Measurements from ENCODE around the gene ARPIN. TPM values are rescaled to one million over a fixed set of nuclear protein-coding genes. Genes with fewer than 3 reads are reported as not detected.

ARPIN gene
- polyA plus RNA-seq, 2 donors = 6.8 to 10.9 TPM

DNA sequence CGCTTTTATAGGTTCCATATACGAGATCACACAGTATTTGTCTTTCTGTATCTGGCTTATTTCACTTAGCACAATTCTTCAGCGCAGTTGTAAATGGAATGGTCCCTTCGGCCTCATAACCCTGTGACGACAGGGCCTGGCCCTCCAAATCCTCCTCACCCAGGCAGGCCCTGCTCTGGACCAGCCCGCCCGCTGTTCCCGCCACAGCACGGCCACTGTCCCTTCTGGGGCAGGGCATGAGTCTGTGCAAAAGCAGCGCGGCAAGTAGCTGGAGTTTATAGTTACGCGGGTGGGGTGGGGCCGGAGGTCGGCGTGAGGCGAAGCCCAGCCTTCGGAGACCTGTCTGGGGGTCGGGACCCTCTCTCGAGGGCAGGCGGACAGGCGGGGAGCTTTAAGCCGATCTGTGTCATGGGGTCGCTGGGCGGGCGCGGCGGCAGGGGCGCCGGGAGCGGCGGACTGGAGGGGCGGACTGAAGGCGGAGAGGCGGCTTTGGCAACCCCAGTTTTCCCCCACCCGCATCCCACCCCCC is 543 bp downstream of the ARPIN start:
- WGBS, 2 donors = 9% methylated on average over 34 to 36 of the region's 36 CpGs

GRCh38 chr15:89910891-89911626 is 1.7 kb downstream of the ARPIN start:
- WGBS, 2 donors = 64 to 80% methylated on average over 6 of the region's 6 CpGs
- Histone ChIP-seq H3K9me3 (ENCODE audit: control insufficient read depth in 2 of 2, insufficient read depth in 1 of 2, low read depth in 1 of 2, low read length in 1 of 2) (no peaks in the 10 kb centered on the region), H3K4me1 (ENCODE audit: control insufficient read depth in 2 of 2, insufficient read depth in 2 of 2, low read length in 1 of 2) (peaks cover 0 to 3% of the 10 kb centered on the region in 2 donors), H3K27ac (ENCODE audit: low read depth in 2 of 2, low read length in 1 of 2) (no peak overlapping the region), H3K36me3 (ENCODE audit: control insufficient read depth in 2 of 2, insufficient read depth in 2 of 2, low read length in 1 of 2) (peaks cover 0 to 20% of the 10 kb centered on the region in 2 donors), H3K27me3 (ENCODE audit: control insufficient read depth in 1 of 2, insufficient read depth in 2 of 2, low read length in 2 of 2) (no peaks in the 10 kb centered on the region), H3K4me3 (ENCODE audit: low read depth in 1 of 2, low read length in 2 of 2) (no peak overlapping the region)

More for the DNA sequence above, 543 bp downstream of the ARPIN start:
- no peaks in the 10 kb centered on the region for H3K9me3 ChIP-seq (ENCODE audit: control insufficient read depth in 2 of 2, insufficient read depth in 1 of 2, low read depth in 1 of 2, low read length in 1 of 2)
- peak overlapping the region; percentile 70 to 77 for H3K4me3 ChIP-seq (ENCODE audit: low read depth in 1 of 2, low read length in 2 of 2)
- H3K36me3 ChIP-seq (ENCODE audit: control insufficient read depth in 2 of 2, insufficient read depth in 2 of 2, low read length in 1 of 2) = peaks cover 0 to 17% of the 10 kb centered on the region in 2 donors
- H3K27me3 ChIP-seq (ENCODE audit: control insufficient read depth in 1 of 2, insufficient read depth in 2 of 2, low read length in 2 of 2) = no peaks in the 10 kb centered on the region
- peak overlapping the region; percentile 62 to 85 for H3K27ac ChIP-seq (ENCODE audit: low read depth in 2 of 2, low read length in 1 of 2)
- peaks cover 0 to 3% of the 10 kb centered on the region in 2 donors for H3K4me1 ChIP-seq (ENCODE audit: control insufficient read depth in 2 of 2, insufficient read depth in 2 of 2, low read length in 1 of 2)

GRCh38 chr15:89909611-89910010 is 3.1 kb downstream of the ARPIN start:
- H3K4me1 ChIP-seq (ENCODE audit: control insufficient read depth in 2 of 2, insufficient read depth in 2 of 2, low read length in 1 of 2) = peaks cover 0 to 3% of the 10 kb centered on the region in 2 donors
- H3K27ac ChIP-seq (ENCODE audit: low read depth in 2 of 2, low read length in 1 of 2) = no peak overlapping the region
- 28 to 58% methylated on average over 1 to 2 of the region's 2 CpGs for WGBS, 2 donors
- H3K27me3 ChIP-seq (ENCODE audit: control insufficient read depth in 1 of 2, insufficient read depth in 2 of 2, low read length in 2 of 2) = no peaks in the 10 kb centered on the region
- no peak overlapping the region for H3K4me3 ChIP-seq (ENCODE audit: low read depth in 1 of 2, low read length in 2 of 2)
- H3K9me3 ChIP-seq (ENCODE audit: control insufficient read depth in 2 of 2, insufficient read depth in 1 of 2, low read depth in 1 of 2, low read length in 1 of 2) = no peaks in the 10 kb centered on the region
- H3K36me3 ChIP-seq (ENCODE audit: control insufficient read depth in 2 of 2, insufficient read depth in 2 of 2, low read length in 1 of 2) = peaks cover 0 to 22% of the 10 kb centered on the region in 2 donors

GRCh38 chr15:89908226-89908625 is 4.5 kb downstream of the ARPIN start:
- Histone ChIP-seq H3K27me3 (ENCODE audit: control insufficient read depth in 1 of 2, insufficient read depth in 2 of 2, low read length in 2 of 2) (no peaks in the 10 kb centered on the region), H3K36me3 (ENCODE audit: control insufficient read depth in 2 of 2, insufficient read depth in 2 of 2, low read length in 1 of 2) (peaks cover 0 to 30% of the 10 kb centered on the region in 2 donors), H3K27ac (ENCODE audit: low read depth in 2 of 2, low read length in 1 of 2) (no peak overlapping the region), H3K9me3 (ENCODE audit: control insufficient read depth in 2 of 2, insufficient read depth in 1 of 2, low read depth in 1 of 2, low read length in 1 of 2) (no peaks in the 10 kb centered on the region), H3K4me3 (ENCODE audit: low read depth in 1 of 2, low read length in 2 of 2) (no peak overlapping the region), H3K4me1 (ENCODE audit: control insufficient read depth in 2 of 2, insufficient read depth in 2 of 2, low read length in 1 of 2) (peaks cover 0 to 4% of the 10 kb centered on the region in 2 donors)
- WGBS, 2 donors = 91 to 93% methylated on average over 16 of the region's 16 CpGs

- Histone ChIP-seq H3K9me3 (ENCODE audit: control insufficient read depth in 2 of 2, insufficient read depth in 1 of 2, low read depth in 1 of 2, low read length in 1 of 2) (no peaks in the 10 kb centered on the region), H3K27me3 (ENCODE audit: control insufficient read depth in 1 of 2, insufficient read depth in 2 of 2, low read length in 2 of 2) (no peaks in the 10 kb centered on the region), H3K36me3 (ENCODE audit: control insufficient read depth in 2 of 2, insufficient read depth in 2 of 2, low read length in 1 of 2) (peaks cover 0 to 30% of the 10 kb centered on the region in 2 donors), H3K4me1 (ENCODE audit: control insufficient read depth in 2 of 2, insufficient read depth in 2 of 2, low read length in 1 of 2) (peaks cover 0 to 2% of the 10 kb centered on the region in 2 donors), H3K4me3 (ENCODE audit: low read depth in 1 of 2, low read length in 2 of 2) (no peak overlapping the region), H3K27ac (ENCODE audit: low read depth in 2 of 2, low read length in 1 of 2) (no peak overlapping the region)
- 87 to 90% methylated on average over 7 of the region's 7 CpGs for WGBS, 2 donors
Observed at GRCh38 chr15:89907289-89907688, 5.5 kb downstream of the ARPIN start.

GRCh38 chr15:89905846-89906378 is 6.8 kb downstream of the ARPIN start:
- H3K9me3 ChIP-seq (ENCODE audit: control insufficient read depth in 2 of 2, insufficient read depth in 1 of 2, low read depth in 1 of 2, low read length in 1 of 2) = no peaks in the 10 kb centered on the region
- 87 to 88% methylated on average over 5 of the region's 5 CpGs for WGBS, 2 donors
- no peak overlapping the region for H3K27ac ChIP-seq (ENCODE audit: low read depth in 2 of 2, low read length in 1 of 2)
- H3K4me3 ChIP-seq (ENCODE audit: low read depth in 1 of 2, low read length in 2 of 2) = no peak overlapping the region
- H3K4me1 ChIP-seq (ENCODE audit: control insufficient read depth in 2 of 2, insufficient read depth in 2 of 2, low read length in 1 of 2) = peaks cover 0 to 2% of the 10 kb centered on the region in 2 donors
- H3K36me3 ChIP-seq (ENCODE audit: control insufficient read depth in 2 of 2, insufficient read depth in 2 of 2, low read length in 1 of 2) = peaks cover 8 to 37% of the 10 kb centered on the region in 2 donors
- no peaks in the 10 kb centered on the region for H3K27me3 ChIP-seq (ENCODE audit: control insufficient read depth in 1 of 2, insufficient read depth in 2 of 2, low read length in 2 of 2)

GRCh38 chr15:89904519-89904918 is 8.2 kb downstream of the ARPIN start:
- WGBS, 2 donors = 64 to 66% methylated on average over 5 of the region's 5 CpGs
- Histone ChIP-seq H3K27me3 (ENCODE audit: control insufficient read depth in 1 of 2, insufficient read depth in 2 of 2, low read length in 2 of 2) (no peaks in the 10 kb centered on the region), H3K4me1 (ENCODE audit: control insufficient read depth in 2 of 2, insufficient read depth in 2 of 2, low read length in 1 of 2) (peaks cover 0 to 2% of the 10 kb centered on the region in 2 donors), H3K4me3 (ENCODE audit: low read depth in 1 of 2, low read length in 2 of 2) (no peak overlapping the region), H3K36me3 (ENCODE audit: control insufficient read depth in 2 of 2, insufficient read depth in 2 of 2, low read length in 1 of 2) (peaks cover 9 to 27% of the 10 kb centered on the region in 2 donors), H3K27ac (ENCODE audit: low read depth in 2 of 2, low read length in 1 of 2) (no peak overlapping the region), H3K9me3 (ENCODE audit: control insufficient read depth in 2 of 2, insufficient read depth in 1 of 2, low read depth in 1 of 2, low read length in 1 of 2) (no peaks in the 10 kb centered on the region)

DNA sequence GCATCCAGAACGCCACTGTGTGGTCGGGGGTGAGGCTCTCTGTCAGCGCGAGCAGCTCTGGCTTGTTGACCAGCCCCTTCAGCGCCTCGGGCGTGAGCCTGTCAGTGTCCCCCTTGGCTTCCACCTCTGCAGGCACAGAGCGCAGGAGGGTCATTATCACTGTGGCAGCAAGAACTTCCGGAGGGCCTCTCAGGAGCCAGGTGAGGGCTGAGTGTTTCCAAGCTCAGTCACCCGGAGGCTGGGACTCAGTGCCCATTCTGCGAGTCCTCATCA is 9.0 kb downstream of the ARPIN start:
- no peak overlapping the region for H3K27ac ChIP-seq (ENCODE audit: low read depth in 2 of 2, low read length in 1 of 2)
- no peaks in the 10 kb centered on the region for H3K9me3 ChIP-seq (ENCODE audit: control insufficient read depth in 2 of 2, insufficient read depth in 1 of 2, low read depth in 1 of 2, low read length in 1 of 2)
- H3K36me3 ChIP-seq (ENCODE audit: control insufficient read depth in 2 of 2, insufficient read depth in 2 of 2, low read length in 1 of 2) = peaks cover 9 to 24% of the 10 kb centered on the region in 2 donors
- no peaks in the 10 kb centered on the region for H3K27me3 ChIP-seq (ENCODE audit: control insufficient read depth in 1 of 2, insufficient read depth in 2 of 2, low read length in 2 of 2)
- 95 to 98% methylated on average over 11 of the region's 11 CpGs for WGBS, 2 donors
- no peak overlapping the region for H3K4me3 ChIP-seq (ENCODE audit: low read depth in 1 of 2, low read length in 2 of 2)
- peaks cover 0 to 2% of the 10 kb centered on the region in 2 donors for H3K4me1 ChIP-seq (ENCODE audit: control insufficient read depth in 2 of 2, insufficient read depth in 2 of 2, low read length in 1 of 2)

GRCh38 chr15:89903015-89903857 is 9.5 kb downstream of the ARPIN start:
- Histone ChIP-seq H3K9me3 (ENCODE audit: control insufficient read depth in 2 of 2, insufficient read depth in 1 of 2, low read depth in 1 of 2, low read length in 1 of 2) (no peaks in the 10 kb centered on the region), H3K4me3 (ENCODE audit: low read depth in 1 of 2, low read length in 2 of 2) (no peak overlapping the region), H3K27ac (ENCODE audit: low read depth in 2 of 2, low read length in 1 of 2) (no peak overlapping the region), H3K36me3 (ENCODE audit: control insufficient read depth in 2 of 2, insufficient read depth in 2 of 2, low read length in 1 of 2) (peaks cover 9 to 24% of the 10 kb centered on the region in 2 donors), H3K27me3 (ENCODE audit: control insufficient read depth in 1 of 2, insufficient read depth in 2 of 2, low read length in 2 of 2) (no peaks in the 10 kb centered on the region), H3K4me1 (ENCODE audit: control insufficient read depth in 2 of 2, insufficient read depth in 2 of 2, low read length in 1 of 2) (peaks cover 0 to 2% of the 10 kb centered on the region in 2 donors)
- 91 to 94% methylated on average over 15 of the region's 15 CpGs for WGBS, 2 donors

Data from esophagus (tissue), 2 donors.